ENCODE measurements around the gene UNKL. TPM values are rescaled to one million over a fixed set of nuclear protein-coding genes. Genes with fewer than 3 reads are reported as not detected.

The UNKL gene
- total RNA-seq, 1 donor from 2014 or later, result 13.4 TPM

DNA sequence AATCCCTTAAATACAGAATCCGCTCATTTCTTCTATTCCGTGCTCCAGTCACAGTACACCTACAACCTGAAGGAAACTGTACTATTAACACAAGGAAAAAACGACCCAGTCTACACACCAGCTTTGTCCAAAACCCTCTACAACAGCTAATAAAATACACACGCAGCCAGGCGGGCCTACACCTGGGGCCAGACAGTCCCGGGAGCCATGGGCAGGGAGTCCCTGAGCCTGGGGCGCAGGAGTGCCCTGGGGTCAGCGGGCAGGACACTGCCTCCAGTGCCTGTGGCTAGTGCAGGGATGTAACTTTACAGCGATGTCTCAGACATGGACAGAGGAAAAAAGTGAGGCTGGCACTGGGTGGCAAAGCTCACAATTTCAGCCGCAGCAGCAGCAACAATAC lies 34.3 kb downstream of the UNKL start:
- peaks cover 31% of the 10 kb centered on the region for H3K36me3 ChIP-seq
- peak overlapping the region; percentile 86 for H3K27ac ChIP-seq (replicated peaks)

DNA sequence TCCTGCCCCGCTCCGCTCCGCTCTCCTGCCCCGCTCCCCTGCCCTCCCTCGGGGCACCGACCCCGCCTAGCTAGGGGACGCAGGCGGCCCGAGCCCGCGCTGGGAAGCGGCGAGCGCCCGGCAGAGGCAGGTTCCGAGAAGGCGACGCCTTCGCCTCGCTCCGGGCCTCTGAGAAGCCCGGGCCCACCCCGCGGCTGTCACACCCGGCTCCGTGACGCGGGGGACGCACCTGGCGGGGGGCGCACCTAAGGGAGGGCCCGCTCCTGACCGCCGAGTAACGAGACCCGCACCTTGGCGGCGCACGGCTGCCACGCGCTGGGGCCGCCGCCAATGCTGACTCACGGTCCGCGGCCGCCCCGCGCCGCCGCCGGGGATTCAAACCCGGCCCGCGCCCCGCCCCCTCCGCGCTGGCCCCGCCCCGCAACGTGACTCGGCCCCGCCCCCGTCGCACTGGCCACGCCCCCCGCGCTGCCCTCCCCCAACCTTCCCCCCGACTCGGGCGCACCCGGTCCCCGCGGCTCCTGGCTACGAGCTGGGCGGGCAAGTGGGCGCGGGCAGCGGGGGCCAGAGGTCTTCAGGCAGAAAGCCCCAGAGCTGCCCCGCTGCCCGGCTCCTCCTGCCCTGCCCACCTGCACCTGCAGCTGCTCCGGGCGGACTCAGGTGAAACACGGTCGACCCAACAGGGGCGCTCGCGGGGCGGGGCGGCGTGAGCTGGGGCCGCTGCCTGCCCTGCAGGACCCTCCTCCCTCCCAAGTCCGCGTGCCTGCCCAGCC lies 35.0 kb downstream of the UNKL start:
- peak; percentile 38 for DNase-seq
- intact Hi-C loops (cut with micrococcal nuclease), result no loop called here
- Histone ChIP-seq H3K4me1 (peaks cover 20% of the 10 kb centered on the region), H3K27me3 (ENCODE audit: low read depth) (no peaks in the 10 kb centered on the region), H3K27ac (replicated peaks) (peak overlapping the region; percentile 86), H3K9me3 (replicated peaks) (no peaks in the 10 kb centered on the region), H3K4me3 (peak overlapping the region; percentile 68), H3K36me3 (peaks cover 25% of the 10 kb centered on the region)
- TF ChIP-seq, protein P1, sequence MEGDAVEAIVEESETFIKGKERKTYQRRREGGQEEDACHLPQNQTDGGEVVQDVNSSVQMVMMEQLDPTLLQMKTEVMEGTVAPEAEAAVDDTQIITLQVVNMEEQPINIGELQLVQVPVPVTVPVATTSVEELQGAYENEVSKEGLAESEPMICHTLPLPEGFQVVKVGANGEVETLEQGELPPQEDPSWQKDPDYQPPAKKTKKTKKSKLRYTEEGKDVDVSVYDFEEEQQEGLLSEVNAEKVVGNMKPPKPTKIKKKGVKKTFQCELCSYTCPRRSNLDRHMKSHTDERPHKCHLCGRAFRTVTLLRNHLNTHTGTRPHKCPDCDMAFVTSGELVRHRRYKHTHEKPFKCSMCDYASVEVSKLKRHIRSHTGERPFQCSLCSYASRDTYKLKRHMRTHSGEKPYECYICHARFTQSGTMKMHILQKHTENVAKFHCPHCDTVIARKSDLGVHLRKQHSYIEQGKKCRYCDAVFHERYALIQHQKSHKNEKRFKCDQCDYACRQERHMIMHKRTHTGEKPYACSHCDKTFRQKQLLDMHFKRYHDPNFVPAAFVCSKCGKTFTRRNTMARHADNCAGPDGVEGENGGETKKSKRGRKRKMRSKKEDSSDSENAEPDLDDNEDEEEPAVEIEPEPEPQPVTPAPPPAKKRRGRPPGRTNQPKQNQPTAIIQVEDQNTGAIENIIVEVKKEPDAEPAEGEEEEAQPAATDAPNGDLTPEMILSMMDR (IDR thresholded peaks at IDR 0.05; ENCODE audit: borderline replicate concordance), result no peak

More for the DNA sequence above, 34.3 kb downstream of the UNKL start:
- peak overlapping the region; percentile 68 for H3K4me3 ChIP-seq
- intact Hi-C loops (cut with micrococcal nuclease), result no loop called here
- no peaks in the 10 kb centered on the region for H3K27me3 ChIP-seq (ENCODE audit: low read depth)
- H3K4me1 ChIP-seq, result peaks cover 20% of the 10 kb centered on the region
- no peak for DNase-seq
- TF ChIP-seq, protein P1 (IDR thresholded peaks at IDR 0.05; ENCODE audit: borderline replicate concordance), result no peak
- H3K9me3 ChIP-seq (replicated peaks), result no peaks in the 10 kb centered on the region

DNA sequence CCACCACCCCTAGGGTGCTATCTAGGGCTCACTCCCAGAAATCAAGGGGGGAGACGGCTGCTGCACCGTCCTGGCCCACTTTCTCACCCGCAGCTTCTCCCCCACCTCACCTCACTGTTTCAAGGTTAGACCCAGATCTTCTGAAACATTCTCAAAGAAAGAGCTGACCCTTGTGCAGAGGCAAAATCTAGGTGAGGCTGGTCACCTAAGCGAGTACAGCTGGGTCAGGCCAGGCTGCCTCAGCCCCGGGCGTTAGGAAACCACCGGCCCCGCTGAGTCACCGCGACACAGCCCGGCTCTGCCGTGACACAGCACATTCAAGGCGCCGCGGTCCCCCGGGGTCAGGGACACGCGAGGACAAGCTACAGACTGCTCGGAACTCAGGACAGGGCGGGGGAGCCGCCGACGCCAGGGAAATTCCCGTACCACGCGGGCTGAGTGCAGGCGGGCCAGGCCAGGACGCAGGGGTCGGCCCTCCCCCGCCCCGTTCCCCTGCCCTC lies 35.6 kb downstream of the UNKL start:
- Histone ChIP-seq H3K36me3 (peaks cover 24% of the 10 kb centered on the region), H3K9me3 (replicated peaks) (no peaks in the 10 kb centered on the region), H3K27me3 (ENCODE audit: low read depth) (no peaks in the 10 kb centered on the region), H3K4me3 (peak overlapping the region; percentile 68), H3K4me1 (peaks cover 20% of the 10 kb centered on the region), H3K27ac (replicated peaks) (peak overlapping the region; percentile 86)
- DNase-seq, result peak; percentile 88
- intact Hi-C loops (cut with micrococcal nuclease), result no loop called here
- TF ChIP-seq, protein P1 (IDR thresholded peaks at IDR 0.05; ENCODE audit: borderline replicate concordance), result no peak

DNA sequence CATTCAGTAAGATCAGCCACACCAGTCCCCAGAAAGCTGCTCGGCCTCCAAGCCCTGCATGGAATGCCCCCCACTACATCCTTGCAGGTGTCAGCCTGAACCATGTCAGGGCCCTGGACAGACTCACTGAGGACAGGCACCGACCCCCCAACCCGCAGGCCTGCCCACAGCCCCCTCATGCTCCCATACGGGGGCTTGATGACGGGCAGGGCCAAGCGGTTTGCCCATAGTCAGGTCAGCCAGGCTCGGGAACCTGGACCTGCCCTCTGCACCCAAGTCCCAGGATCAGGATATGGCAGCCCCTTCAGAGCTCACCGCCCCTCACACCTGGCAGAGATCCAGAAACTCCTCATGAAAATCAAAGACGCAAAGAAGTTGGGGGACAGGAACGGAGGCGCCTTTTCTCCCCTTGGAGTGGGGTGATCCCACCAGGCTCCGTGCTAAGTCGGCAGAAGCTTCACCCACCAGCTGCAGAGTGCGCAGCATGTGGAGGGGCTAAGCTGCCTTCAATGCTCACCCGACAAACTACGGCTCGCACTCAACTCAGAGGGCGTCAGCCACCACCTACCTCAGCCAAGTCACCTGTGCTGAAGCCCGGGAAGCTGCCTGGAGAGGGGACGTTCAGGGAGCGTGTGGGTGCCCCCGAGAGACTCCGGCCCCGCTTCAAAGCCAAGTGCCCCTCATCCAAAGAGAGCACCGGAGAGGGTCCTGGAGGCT lies 36.3 kb downstream of the UNKL start:
- H3K27ac ChIP-seq (replicated peaks), result peak overlapping the region; percentile 86
- TF ChIP-seq, protein P1 (IDR thresholded peaks at IDR 0.05; ENCODE audit: borderline replicate concordance), result no peak
- no peaks in the 10 kb centered on the region for H3K27me3 ChIP-seq (ENCODE audit: low read depth)
- no peaks in the 10 kb centered on the region for H3K9me3 ChIP-seq (replicated peaks)
- H3K36me3 ChIP-seq, result peaks cover 20% of the 10 kb centered on the region
- H3K4me1 ChIP-seq, result peaks cover 20% of the 10 kb centered on the region
- intact Hi-C loops (cut with micrococcal nuclease), result no loop called here
- no peak for DNase-seq
- H3K4me3 ChIP-seq, result peak overlapping the region; percentile 68

DNA sequence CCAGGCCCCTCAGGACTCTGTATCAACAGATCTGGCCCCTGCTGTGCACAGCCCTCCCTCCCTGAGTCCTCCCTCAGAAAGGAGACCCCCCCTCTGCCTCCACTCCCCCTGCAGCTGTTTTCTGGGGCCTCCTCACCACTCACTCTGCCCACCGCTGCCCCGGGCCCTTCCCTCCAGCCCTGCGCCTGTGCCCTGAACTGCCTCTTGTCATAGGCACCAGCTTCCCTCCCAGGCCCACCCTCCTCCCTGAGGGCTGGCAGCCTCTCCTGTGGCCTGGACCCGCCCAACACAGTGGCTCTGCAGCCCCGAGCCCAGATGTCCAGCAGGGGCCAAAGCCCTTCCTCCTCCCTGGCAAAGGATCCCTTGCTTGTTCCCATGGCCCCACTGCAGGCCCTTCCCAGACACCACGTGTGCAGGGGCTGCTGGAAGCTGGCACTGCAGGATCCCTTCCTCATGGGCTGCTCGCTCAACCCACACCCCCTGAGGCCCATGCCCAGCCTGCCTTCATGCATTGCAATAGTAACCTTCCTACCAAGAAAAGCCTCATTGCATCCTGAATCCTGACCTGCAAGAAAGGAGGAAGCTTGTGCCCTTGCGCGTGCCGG lies 37.0 kb downstream of the UNKL start:
- peak overlapping the region; percentile 86 for H3K27ac ChIP-seq (replicated peaks)
- H3K4me1 ChIP-seq, result peaks cover 20% of the 10 kb centered on the region
- H3K9me3 ChIP-seq (replicated peaks), result no peaks in the 10 kb centered on the region
- H3K36me3 ChIP-seq, result peaks cover 18% of the 10 kb centered on the region
- H3K4me3 ChIP-seq, result no peak overlapping the region
- intact Hi-C loops (cut with micrococcal nuclease), result no loop called here
- no peaks in the 10 kb centered on the region for H3K27me3 ChIP-seq (ENCODE audit: low read depth)
- TF ChIP-seq, protein P1 (IDR thresholded peaks at IDR 0.05; ENCODE audit: borderline replicate concordance), result no peak
- DNase-seq, result no peak

Measured in left ventricle myocardium inferior (tissue), 1 donor.